CD8-positive, alpha-beta memory T cell (primary cell): ENCODE data around the gene PI4K2A. TPM values are rescaled to one million over a fixed set of nuclear protein-coding genes. Genes with fewer than 3 reads are reported as not detected.
"Not testable (repeated sequence)": the region's sequence is repeated elsewhere in the genome, so short reads cannot be mapped to it uniquely, and the experiment has no call there.

Experiments used
- CTCF ChIA-PET: fragments of 350-600 bp; sonication (Branson Sonifier 250); formaldehyde crosslinking; loops from one replicate; lab custom pipeline; 2021; ENCODE audit warnings: antibody characterized with exemption; lab: Charles Lee
- POLR2A ChIA-PET: fragments of 350-600 bp; sonication (Branson Sonifier 250); formaldehyde crosslinking; loops from one replicate; lab custom pipeline; 2021; ENCODE audit warnings: antibody characterized with exemption; lab: Charles Lee
- DNase-seq, 5 donors: peaks; one replicate each; pipeline versions ENCODE4 v3.0.0 to v3.0.0-alpha.2; 2020 to 2022; ENCODE audit warnings: mixed read lengths in 1 of 5
- H3K27ac ChIP-seq: one replicate; pipeline ENCODE4 v1.7.0; 2013; ENCODE audit warnings: low read depth, mild to moderate bottlenecking, low read length, moderate library complexity
- H3K27me3 ChIP-seq: 2 replicates; pipeline ENCODE4 v1.7.0; 2013; ENCODE audit warnings: low read length, mild to moderate bottlenecking; ENCODE audit not compliant: insufficient read depth, poor library complexity, severe bottlenecking
- H3K36me3 ChIP-seq: 2 replicates; pipeline ENCODE4 v1.7.0; 2013; ENCODE audit warnings: mild to moderate bottlenecking, low read length, moderate library complexity; ENCODE audit not compliant: insufficient read depth
- H3K4me1 ChIP-seq: 2 replicates; pipeline ENCODE4 v1.7.0; 2013; ENCODE audit warnings: mild to moderate bottlenecking, low read length, moderate library complexity; ENCODE audit not compliant: insufficient read depth
- H3K4me3 ChIP-seq: 2 replicates; pipeline ENCODE4 v1.7.0; 2013; ENCODE audit warnings: mild to moderate bottlenecking, low read length
- H3K9me3 ChIP-seq: 2 replicates; pipeline ENCODE4 v1.7.0; 2013; ENCODE audit warnings: mild to moderate bottlenecking, low read length
- H3K27ac Mint-ChIP-seq, 8 donors: one replicate each; pipeline ENCODE4 v1.8.0; 2020 to 2021; ENCODE audit warnings: mixed read lengths in 8 of 8, mild to moderate bottlenecking in 6 of 8, inconsistent platforms in 3 of 8, moderate library complexity in 3 of 8
- H3K27me3 Mint-ChIP-seq, 2 donors: one replicate each; pipeline ENCODE4 v1.8.0; 2020 to 2021; ENCODE audit warnings: mixed read lengths in 2 of 2, mild to moderate bottlenecking in 1 of 2, moderate library complexity in 1 of 2
- H3K36me3 Mint-ChIP-seq, 3 donors: one replicate each; pipeline ENCODE4 v1.8.0; 2020 to 2021; ENCODE audit warnings: mixed read lengths in 3 of 3, inconsistent platforms in 1 of 3, mild to moderate bottlenecking in 1 of 3
- H3K4me1 Mint-ChIP-seq, 3 donors: one replicate each; pipeline ENCODE4 v1.8.0; 2020 to 2021; ENCODE audit warnings: mixed read lengths in 3 of 3, inconsistent platforms in 1 of 3, mild to moderate bottlenecking in 1 of 3
- H3K4me3 Mint-ChIP-seq, 7 donors: one replicate each; pipeline ENCODE4 v1.8.0; 2020 to 2021; ENCODE audit warnings: mixed read lengths in 7 of 7, mild to moderate bottlenecking in 6 of 7, moderate library complexity in 4 of 7, inconsistent platforms in 2 of 7
- H3K9me3 Mint-ChIP-seq, 5 donors: one replicate each; pipeline ENCODE4 v1.8.0; 2020 to 2022; ENCODE audit warnings: mixed read lengths in 5 of 5, mild to moderate bottlenecking in 3 of 5, moderate library complexity in 2 of 5, inconsistent platforms in 1 of 5
- polyA plus RNA-seq: library from polyadenylated mRNA; unstranded; fragments of 300-500 nt; fragmentation: Illumina TruSeq; gene quantifications from one replicate; pipeline ENCODE4 v1.2.3, GENCODE V29; 2021
- total RNA-seq, 2 experiments: library from RNA; stranded (reverse); gene quantifications; one replicate each; pipeline ENCODE4 v1.2.3, GENCODE V29; 2021

The PI4K2A gene
- total and polyA plus RNA-seq, 3 experiments from 2014 or later: 11.4 to 15.9 (median 15.6) TPM

DNA sequence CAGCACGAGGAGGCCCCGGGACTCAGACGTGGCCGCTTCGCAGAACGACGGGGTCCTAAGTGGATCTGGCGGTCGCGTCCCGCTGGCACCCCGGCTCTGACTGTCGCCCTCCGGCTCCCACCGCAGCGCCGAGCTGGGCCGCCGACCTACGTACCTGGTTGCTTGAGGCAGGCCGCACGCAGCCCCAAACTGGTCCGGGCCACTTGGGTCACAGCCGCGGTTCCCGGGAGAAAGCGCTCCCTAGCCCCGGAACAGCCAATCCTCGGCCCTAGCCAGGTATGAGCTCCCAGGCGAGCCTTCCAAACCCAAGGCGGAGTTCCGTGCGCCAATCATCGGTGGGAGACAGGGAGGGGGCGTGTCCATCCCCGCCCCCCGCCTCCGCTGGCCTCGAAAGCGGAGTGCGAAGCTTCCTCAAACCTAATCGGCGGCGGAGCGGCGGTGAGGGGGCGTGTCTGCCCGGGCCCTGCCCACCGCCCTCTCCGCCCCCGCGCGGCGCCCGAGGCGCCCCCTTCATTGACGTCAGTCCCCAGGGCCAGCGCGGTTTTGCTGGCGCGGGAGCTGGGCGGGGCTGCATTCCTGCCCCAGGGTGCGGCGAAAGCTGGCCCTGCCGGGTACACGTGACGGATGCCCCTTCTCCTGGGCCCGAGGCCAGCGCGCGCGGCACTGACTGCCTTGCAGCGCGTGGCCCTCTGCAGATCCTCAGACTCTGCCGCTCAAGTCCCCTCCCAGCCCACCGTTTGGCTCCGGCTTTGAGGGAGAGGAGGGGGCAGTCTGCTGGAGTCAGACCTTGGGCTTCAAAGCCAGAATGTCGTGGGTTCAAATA is 46.7 kb downstream of the PI4K2A start, which contains the start of gene AVPI1:
AVPI1 (minus strand) TSS at position 280 of the 823 bp plus-strand sequence. CDS start 7,336 bp downstream, outside the sequence.
- Histone ChIP-seq H3K4me3 (peak within 1 kb of the TSS; percentile 89), H3K27ac (peak within 1 kb of the TSS; percentile 79), H3K4me1 (peaks cover 26% of the 10 kb centered on the region), H3K27me3 (no peaks in the 10 kb centered on the region), H3K9me3 (no peaks in the 10 kb centered on the region), H3K36me3 (no peaks in the 10 kb centered on the region)
- H3K4me3 Mint-ChIP-seq: peak within 1 kb of the TSS; percentile 87 to 95 (median 89)
- peak; percentile 96 to 98 (median 97) for DNase-seq
- H3K4me1 Mint-ChIP-seq: peaks cover 14 to 33% (median 25%) of the 10 kb centered on the region in 3 donors
- H3K27me3 Mint-ChIP-seq: no peaks in the 10 kb centered on the region
- POLR2A ChIA-PET: interaction anchor here (0.9 to 2.1 kb wide), 9 partner anchors 11 to 286 kb away, joined by 3 to 20 read pairs (median 5); partner anchors contain the start of genes GOLGA7B, MARVELD1, RRP12 and ZFYVE27
- H3K27ac Mint-ChIP-seq: peak within 1 kb of the TSS; percentile 78 to 96 (median 92)
- CTCF ChIA-PET: interaction anchor here (0.5 to 3.8 kb wide), 17 partner anchors 10 to 182 kb away, joined by 3 to 39 read pairs (median 5); partner anchors contain the start of genes MARVELD1 and ZFYVE27
- no peaks in the 10 kb centered on the region for H3K9me3 Mint-ChIP-seq
- H3K36me3 Mint-ChIP-seq: peaks cover 0 to 1% (median 0%) of the 10 kb centered on the region in 3 donors

GRCh38 chr10:97687785-97688781 is 47.6 kb downstream of the PI4K2A start:
- no peak for DNase-seq
- ChIA-PET POLR2A (interaction anchor here (0.9 to 2.1 kb wide), 7 partner anchors 11 to 287 kb away, joined by 3 to 20 read pairs (median 5); partner anchors contain the start of genes MARVELD1, RRP12 and ZFYVE27), CTCF (interaction anchor here (0.5 to 3.8 kb wide), 9 partner anchors 10 to 75 kb away, joined by 3 to 39 read pairs (median 9); partner anchors contain the start of gene ZFYVE27)
- peaks cover 26% of the 10 kb centered on the region for H3K4me1 ChIP-seq
- H3K36me3 ChIP-seq: no peaks in the 10 kb centered on the region
- peak overlapping the region; percentile 79 for H3K27ac ChIP-seq
- Mint-ChIP-seq H3K4me1 (peaks cover 14 to 30% (median 25%) of the 10 kb centered on the region in 3 donors), H3K36me3 (peaks cover 0 to 1% (median 0%) of the 10 kb centered on the region in 3 donors), H3K27ac (peak overlapping the region; percentile 58 to 96 (median 89)), H3K9me3 (no peaks in the 10 kb centered on the region), H3K4me3 (peak overlapping the region; percentile 87 to 95 (median 89)), H3K27me3 (no peaks in the 10 kb centered on the region)
- no peaks in the 10 kb centered on the region for H3K27me3 ChIP-seq
- peak overlapping the region; percentile 89 for H3K4me3 ChIP-seq
- H3K9me3 ChIP-seq: no peaks in the 10 kb centered on the region

DNA sequence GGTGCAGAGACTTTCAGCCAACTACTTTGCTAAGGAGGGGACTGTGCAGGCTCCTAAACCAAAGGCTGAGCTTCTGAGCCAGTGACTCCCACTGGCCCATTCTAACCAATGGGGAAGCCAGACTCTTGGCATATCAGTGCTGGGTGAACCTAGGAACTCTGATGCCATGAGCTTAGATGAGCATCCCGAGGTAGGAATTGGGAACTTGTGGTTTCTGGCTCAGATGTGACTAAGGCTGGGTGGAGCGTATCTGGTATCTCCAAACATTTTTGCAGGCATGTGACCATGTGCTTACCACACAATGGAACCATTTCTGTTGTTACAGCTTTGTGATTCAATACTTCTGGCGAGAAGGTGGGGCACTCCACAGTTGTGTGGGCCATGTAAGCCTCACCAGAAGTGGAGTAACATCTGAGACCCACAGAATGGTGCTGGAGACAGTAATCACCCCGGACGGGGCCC is 49.1 kb downstream of the PI4K2A start:
- Mint-ChIP-seq H3K4me3 (no peak overlapping the region), H3K9me3 (no peaks in the 10 kb centered on the region), H3K27ac (peak overlapping the region in 1 of 8 donors; percentile 36), H3K27me3 (peaks cover 0 to 1% of the 10 kb centered on the region in 2 donors), H3K4me1 (peaks cover 14 to 29% (median 25%) of the 10 kb centered on the region in 3 donors), H3K36me3 (peaks cover 0 to 1% (median 0%) of the 10 kb centered on the region in 3 donors)
- Histone ChIP-seq H3K36me3 (no peaks in the 10 kb centered on the region), H3K4me1 (peaks cover 26% of the 10 kb centered on the region), H3K27ac (no peak overlapping the region), H3K27me3 (no peaks in the 10 kb centered on the region), H3K4me3 (no peak overlapping the region), H3K9me3 (no peaks in the 10 kb centered on the region)
- ChIA-PET POLR2A (no interaction called here), CTCF (interaction anchor here (1.0 kb wide), 1 partner anchor 11 kb away, joined by 3 read pairs; no protein-coding TSS in a partner anchor)
- DNase-seq: no peak

DNA sequence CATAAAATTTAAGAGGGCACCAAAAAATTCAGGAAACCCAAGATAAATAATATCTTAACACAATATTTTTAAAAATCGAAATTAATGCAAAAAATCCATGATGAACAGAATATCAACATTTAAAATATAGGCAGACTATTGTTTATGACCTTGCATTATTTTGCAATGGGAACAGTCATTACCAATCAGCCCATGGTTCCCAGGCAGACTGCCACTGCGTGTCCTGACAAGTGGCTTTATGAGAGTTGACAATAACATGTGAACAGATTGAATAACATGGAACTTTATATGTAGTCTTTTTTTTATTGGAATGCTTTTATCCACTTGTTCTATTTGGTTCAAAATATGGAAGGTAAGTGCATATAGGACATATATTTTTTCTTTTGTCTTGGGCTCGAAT is 49.7 kb downstream of the PI4K2A start:
- ChIA-PET CTCF (no interaction called here), POLR2A (no interaction called here)
- Mint-ChIP-seq H3K4me3 (no peak overlapping the region), H3K36me3 (peaks cover 0 to 1% (median 0%) of the 10 kb centered on the region in 3 donors), H3K9me3 (no peaks in the 10 kb centered on the region), H3K4me1 (peaks cover 12 to 24% (median 22%) of the 10 kb centered on the region in 3 donors), H3K27ac (peak overlapping the region in 3 of 8 donors; percentile 36 to 51 (median 47)), H3K27me3 (peaks cover 0 to 4% of the 10 kb centered on the region in 2 donors)
- peaks cover 23% of the 10 kb centered on the region for H3K4me1 ChIP-seq
- no peak for DNase-seq
- H3K27ac ChIP-seq: no peak overlapping the region
- no peaks in the 10 kb centered on the region for H3K27me3 ChIP-seq
- H3K36me3 ChIP-seq: no peaks in the 10 kb centered on the region
- H3K9me3 ChIP-seq: no peaks in the 10 kb centered on the region
- no peak overlapping the region for H3K4me3 ChIP-seq

GRCh38 chr10:97698072-97698655 is 57.7 kb downstream of the PI4K2A start:
- POLR2A ChIA-PET, H3K36me3 ChIP-seq, H3K9me3 ChIP-seq, H3K4me1 Mint-ChIP-seq, DNase-seq, H3K4me3 ChIP-seq, H3K27me3 Mint-ChIP-seq, H3K27ac Mint-ChIP-seq, H3K4me1 ChIP-seq, H3K27me3 ChIP-seq, H3K9me3 Mint-ChIP-seq, H3K27ac ChIP-seq, H3K36me3 Mint-ChIP-seq: not testable (repeated sequence)
- CTCF ChIA-PET: interaction anchor here (1.3 to 1.7 kb wide), 3 partner anchors 11 to 33 kb away, joined by 3 to 7 read pairs (median 5); partner anchors contain the start of gene AVPI1
- peak overlapping the region in 1 of 7 donors; percentile 28 for H3K4me3 Mint-ChIP-seq

GRCh38 chr10:97701438-97702069 is 61.1 kb downstream of the PI4K2A start:
- Mint-ChIP-seq H3K4me1 (no peaks in the 10 kb centered on the region), H3K27ac (no peak overlapping the region)
- H3K4me1 ChIP-seq: no peaks in the 10 kb centered on the region

More at GRCh38 chr10:97701438-97702069, 61.1 kb downstream of the PI4K2A start:
- H3K27ac ChIP-seq: no peak overlapping the region
- H3K9me3 Mint-ChIP-seq: peaks cover 0 to 2% (median 0%) of the 10 kb centered on the region in 5 donors
- CTCF ChIA-PET: interaction anchor here (0.8 to 14.6 kb wide), 23 partner anchors 8 to 167 kb away, joined by 3 to 199 read pairs (median 4); partner anchors contain the start of genes ANKRD2, AVPI1, MARVELD1 and ZFYVE27
- H3K27me3 ChIP-seq: no peaks in the 10 kb centered on the region
- H3K36me3 Mint-ChIP-seq: no peaks in the 10 kb centered on the region
- DNase-seq: peak in 4 of 5 donors; percentile 24 to 67 (median 52)
- no peaks in the 10 kb centered on the region for H3K9me3 ChIP-seq
- peaks cover 16 to 20% of the 10 kb centered on the region in 2 donors for H3K27me3 Mint-ChIP-seq
- no peak overlapping the region for H3K4me3 Mint-ChIP-seq
- no peak overlapping the region for H3K4me3 ChIP-seq
- POLR2A ChIA-PET: no interaction called here
- no peaks in the 10 kb centered on the region for H3K36me3 ChIP-seq
